H1 (cell line): ENCODE data around the gene DNTTIP2. TPM values are rescaled to one million over a fixed set of nuclear protein-coding genes. Genes with fewer than 3 reads are reported as not detected.

Experiments
- polyA plus RNA-seq, 7 experiments: library from polyadenylated mRNA; depleted of rRNA in 3 of 7; stranded (reverse) in 5 of 7; unstranded in 2 of 7; fragments of >200 nt in 5 of 7; fragments of 200-250 nt in 2 of 7; gene quantifications; 1 replicate in 5 of 7; 2 replicates in 1 of 7; 4 replicates in 1 of 7; pipeline versions ENCODE4 v1.2.1 to v1.2.3, GENCODE V29; 2011 to 2013; ENCODE audit warnings: missing spikeins in 2 of 7, mixed read lengths in 2 of 7
- total RNA-seq: library from RNA; stranded (reverse); fragmentation: NEBNext Ultra II Directional; extraction: Animal tissue kit (Norgen Biotek cat#: 25700); gene quantifications from 2 replicates; pipeline ENCODE4 v1.2.1, GENCODE V29; 2021
- TF ChIP-seq, protein P1 (sequence below): fragments of 300-600 bp; sonication (generic); IDR thresholded peaks from 2 replicates; pipeline ENCODE4 v1.7.1; 2012; ENCODE audit warnings: low read length, moderate library complexity, mild to moderate bottlenecking, inconsistent platforms; ENCODE audit not compliant: insufficient replicate concordance

The DNTTIP2 gene
- total and polyA plus RNA-seq, 2 of the 8 experiments (the other 6 are each of a cell fraction or from before 2014, with no cell fraction given) = 6.3 to 80.4 TPM

DNA sequence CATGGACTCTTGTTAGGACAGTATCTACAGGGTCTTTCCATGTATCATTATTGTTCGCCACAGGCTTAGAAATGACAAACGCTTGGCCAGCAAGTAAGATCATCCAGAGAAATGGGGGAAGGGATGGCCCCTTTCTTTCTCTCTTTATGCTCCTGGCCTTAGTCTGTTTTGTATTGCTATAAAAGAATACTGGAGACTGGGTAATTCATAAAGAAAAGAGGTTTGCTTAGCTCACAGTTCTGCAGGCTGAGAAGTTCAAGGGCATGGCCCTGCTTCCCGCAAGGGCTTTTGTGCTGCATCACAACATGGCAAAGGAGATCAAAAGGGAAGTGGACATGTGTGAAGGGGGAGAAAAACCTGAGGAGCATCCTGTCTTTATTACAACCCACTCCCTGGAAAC lies 41.0 kb downstream of the DNTTIP2 start (continued):
- TF ChIP-seq, protein P1, sequence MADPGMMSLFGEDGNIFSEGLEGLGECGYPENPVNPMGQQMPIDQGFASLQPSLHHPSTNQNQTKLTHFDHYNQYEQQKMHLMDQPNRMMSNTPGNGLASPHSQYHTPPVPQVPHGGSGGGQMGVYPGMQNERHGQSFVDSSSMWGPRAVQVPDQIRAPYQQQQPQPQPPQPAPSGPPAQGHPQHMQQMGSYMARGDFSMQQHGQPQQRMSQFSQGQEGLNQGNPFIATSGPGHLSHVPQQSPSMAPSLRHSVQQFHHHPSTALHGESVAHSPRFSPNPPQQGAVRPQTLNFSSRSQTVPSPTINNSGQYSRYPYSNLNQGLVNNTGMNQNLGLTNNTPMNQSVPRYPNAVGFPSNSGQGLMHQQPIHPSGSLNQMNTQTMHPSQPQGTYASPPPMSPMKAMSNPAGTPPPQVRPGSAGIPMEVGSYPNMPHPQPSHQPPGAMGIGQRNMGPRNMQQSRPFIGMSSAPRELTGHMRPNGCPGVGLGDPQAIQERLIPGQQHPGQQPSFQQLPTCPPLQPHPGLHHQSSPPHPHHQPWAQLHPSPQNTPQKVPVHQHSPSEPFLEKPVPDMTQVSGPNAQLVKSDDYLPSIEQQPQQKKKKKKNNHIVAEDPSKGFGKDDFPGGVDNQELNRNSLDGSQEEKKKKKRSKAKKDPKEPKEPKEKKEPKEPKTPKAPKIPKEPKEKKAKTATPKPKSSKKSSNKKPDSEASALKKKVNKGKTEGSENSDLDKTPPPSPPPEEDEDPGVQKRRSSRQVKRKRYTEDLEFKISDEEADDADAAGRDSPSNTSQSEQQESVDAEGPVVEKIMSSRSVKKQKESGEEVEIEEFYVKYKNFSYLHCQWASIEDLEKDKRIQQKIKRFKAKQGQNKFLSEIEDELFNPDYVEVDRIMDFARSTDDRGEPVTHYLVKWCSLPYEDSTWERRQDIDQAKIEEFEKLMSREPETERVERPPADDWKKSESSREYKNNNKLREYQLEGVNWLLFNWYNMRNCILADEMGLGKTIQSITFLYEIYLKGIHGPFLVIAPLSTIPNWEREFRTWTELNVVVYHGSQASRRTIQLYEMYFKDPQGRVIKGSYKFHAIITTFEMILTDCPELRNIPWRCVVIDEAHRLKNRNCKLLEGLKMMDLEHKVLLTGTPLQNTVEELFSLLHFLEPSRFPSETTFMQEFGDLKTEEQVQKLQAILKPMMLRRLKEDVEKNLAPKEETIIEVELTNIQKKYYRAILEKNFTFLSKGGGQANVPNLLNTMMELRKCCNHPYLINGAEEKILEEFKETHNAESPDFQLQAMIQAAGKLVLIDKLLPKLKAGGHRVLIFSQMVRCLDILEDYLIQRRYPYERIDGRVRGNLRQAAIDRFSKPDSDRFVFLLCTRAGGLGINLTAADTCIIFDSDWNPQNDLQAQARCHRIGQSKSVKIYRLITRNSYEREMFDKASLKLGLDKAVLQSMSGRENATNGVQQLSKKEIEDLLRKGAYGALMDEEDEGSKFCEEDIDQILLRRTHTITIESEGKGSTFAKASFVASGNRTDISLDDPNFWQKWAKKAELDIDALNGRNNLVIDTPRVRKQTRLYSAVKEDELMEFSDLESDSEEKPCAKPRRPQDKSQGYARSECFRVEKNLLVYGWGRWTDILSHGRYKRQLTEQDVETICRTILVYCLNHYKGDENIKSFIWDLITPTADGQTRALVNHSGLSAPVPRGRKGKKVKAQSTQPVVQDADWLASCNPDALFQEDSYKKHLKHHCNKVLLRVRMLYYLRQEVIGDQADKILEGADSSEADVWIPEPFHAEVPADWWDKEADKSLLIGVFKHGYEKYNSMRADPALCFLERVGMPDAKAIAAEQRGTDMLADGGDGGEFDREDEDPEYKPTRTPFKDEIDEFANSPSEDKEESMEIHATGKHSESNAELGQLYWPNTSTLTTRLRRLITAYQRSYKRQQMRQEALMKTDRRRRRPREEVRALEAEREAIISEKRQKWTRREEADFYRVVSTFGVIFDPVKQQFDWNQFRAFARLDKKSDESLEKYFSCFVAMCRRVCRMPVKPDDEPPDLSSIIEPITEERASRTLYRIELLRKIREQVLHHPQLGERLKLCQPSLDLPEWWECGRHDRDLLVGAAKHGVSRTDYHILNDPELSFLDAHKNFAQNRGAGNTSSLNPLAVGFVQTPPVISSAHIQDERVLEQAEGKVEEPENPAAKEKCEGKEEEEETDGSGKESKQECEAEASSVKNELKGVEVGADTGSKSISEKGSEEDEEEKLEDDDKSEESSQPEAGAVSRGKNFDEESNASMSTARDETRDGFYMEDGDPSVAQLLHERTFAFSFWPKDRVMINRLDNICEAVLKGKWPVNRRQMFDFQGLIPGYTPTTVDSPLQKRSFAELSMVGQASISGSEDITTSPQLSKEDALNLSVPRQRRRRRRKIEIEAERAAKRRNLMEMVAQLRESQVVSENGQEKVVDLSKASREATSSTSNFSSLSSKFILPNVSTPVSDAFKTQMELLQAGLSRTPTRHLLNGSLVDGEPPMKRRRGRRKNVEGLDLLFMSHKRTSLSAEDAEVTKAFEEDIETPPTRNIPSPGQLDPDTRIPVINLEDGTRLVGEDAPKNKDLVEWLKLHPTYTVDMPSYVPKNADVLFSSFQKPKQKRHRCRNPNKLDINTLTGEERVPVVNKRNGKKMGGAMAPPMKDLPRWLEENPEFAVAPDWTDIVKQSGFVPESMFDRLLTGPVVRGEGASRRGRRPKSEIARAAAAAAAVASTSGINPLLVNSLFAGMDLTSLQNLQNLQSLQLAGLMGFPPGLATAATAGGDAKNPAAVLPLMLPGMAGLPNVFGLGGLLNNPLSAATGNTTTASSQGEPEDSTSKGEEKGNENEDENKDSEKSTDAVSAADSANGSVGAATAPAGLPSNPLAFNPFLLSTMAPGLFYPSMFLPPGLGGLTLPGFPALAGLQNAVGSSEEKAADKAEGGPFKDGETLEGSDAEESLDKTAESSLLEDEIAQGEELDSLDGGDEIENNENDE = no peak
